Chondrocyte (in vitro differentiated cells): ENCODE results near the gene DCAF12L2. TPM values are rescaled to one million over a fixed set of nuclear protein-coding genes. Genes with fewer than 3 reads are reported as not detected.

ENCODE experiments used
- DNase-seq: peaks from one replicate; pipeline ENCODE4 v3.0.0; 2021; ENCODE audit warnings: mixed read lengths, low spot score
- H3K27ac Mint-ChIP-seq: one replicate; pipeline ENCODE4 v1.8.0; 2021; ENCODE audit warnings: mild to moderate bottlenecking, moderate library complexity, mixed read lengths; ENCODE audit not compliant: unreplicated experiment
- H3K27me3 Mint-ChIP-seq: 2 replicates; pipeline ENCODE4 v1.8.0; 2021; ENCODE audit warnings: low read depth, mixed read lengths
- H3K36me3 Mint-ChIP-seq: 2 replicates; pipeline ENCODE4 v1.8.0; 2021; ENCODE audit warnings: low read depth, mixed read lengths
- H3K4me1 Mint-ChIP-seq: 2 replicates; pipeline ENCODE4 v1.8.0; 2021; ENCODE audit warnings: low read depth, mild to moderate bottlenecking, mixed read lengths
- H3K4me3 Mint-ChIP-seq: one replicate; pipeline ENCODE4 v1.8.0; 2021; ENCODE audit warnings: mild to moderate bottlenecking, moderate library complexity, mixed read lengths; ENCODE audit not compliant: unreplicated experiment
- H3K9me3 Mint-ChIP-seq: 2 replicates; pipeline ENCODE4 v1.8.0; 2021; ENCODE audit warnings: low read depth, mixed read lengths
- total RNA-seq: library from RNA; stranded (reverse); gene quantifications from 3 replicates; pipeline ENCODE4 v1.2.1, GENCODE V29; 2021
- TF ChIP-seq, protein P1 (sequence below): fragments of 200-600 bp; sonication (generic); IDR thresholded peaks from 2 replicates; pipeline ENCODE4 v1.5.0; 2021; ENCODE audit warnings: antibody characterized with exemption, mild to moderate bottlenecking, moderate library complexity

The DCAF12L2 gene
- total RNA-seq, 1 donor from 2014 or later = not detected

DNA sequence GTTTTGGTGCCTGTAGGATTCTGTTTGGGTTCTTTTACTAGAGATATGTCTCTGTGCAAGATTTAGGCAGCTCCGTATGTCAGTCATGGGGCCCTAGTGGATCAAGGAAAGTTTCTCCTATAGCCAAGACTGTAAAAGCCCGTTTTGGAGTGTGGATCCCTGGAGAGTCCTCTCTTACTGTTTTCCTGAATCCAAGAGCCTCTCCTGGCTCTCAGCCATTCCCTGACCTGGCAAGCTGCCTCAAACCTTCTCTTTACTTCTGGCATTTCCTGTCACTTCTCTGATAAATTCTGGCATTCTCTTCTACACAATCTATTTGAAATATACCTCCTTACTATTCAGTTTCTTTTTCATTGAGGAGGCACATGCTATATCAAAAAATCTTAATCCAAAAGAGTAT is 41.4 kb downstream of the DCAF12L2 start:
- peaks cover 22% of the 10 kb centered on the region for H3K9me3 Mint-ChIP-seq
- H3K4me3 Mint-ChIP-seq = no peak overlapping the region
- no peaks in the 10 kb centered on the region for H3K4me1 Mint-ChIP-seq
- H3K27me3 Mint-ChIP-seq = no peaks in the 10 kb centered on the region
- H3K36me3 Mint-ChIP-seq = no peaks in the 10 kb centered on the region
- H3K27ac Mint-ChIP-seq = no peak overlapping the region
- DNase-seq = no peak
- TF ChIP-seq, protein P1, sequence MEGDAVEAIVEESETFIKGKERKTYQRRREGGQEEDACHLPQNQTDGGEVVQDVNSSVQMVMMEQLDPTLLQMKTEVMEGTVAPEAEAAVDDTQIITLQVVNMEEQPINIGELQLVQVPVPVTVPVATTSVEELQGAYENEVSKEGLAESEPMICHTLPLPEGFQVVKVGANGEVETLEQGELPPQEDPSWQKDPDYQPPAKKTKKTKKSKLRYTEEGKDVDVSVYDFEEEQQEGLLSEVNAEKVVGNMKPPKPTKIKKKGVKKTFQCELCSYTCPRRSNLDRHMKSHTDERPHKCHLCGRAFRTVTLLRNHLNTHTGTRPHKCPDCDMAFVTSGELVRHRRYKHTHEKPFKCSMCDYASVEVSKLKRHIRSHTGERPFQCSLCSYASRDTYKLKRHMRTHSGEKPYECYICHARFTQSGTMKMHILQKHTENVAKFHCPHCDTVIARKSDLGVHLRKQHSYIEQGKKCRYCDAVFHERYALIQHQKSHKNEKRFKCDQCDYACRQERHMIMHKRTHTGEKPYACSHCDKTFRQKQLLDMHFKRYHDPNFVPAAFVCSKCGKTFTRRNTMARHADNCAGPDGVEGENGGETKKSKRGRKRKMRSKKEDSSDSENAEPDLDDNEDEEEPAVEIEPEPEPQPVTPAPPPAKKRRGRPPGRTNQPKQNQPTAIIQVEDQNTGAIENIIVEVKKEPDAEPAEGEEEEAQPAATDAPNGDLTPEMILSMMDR = no peak
